HG02763 (cell line): ENCODE results near the gene ACOT11.

ENCODE experiments used
- ATAC-seq: cut with Tn5 transposase; IDR thresholded peaks from one replicate; pipeline ENCODE4 v1.9.1; 2021; ENCODE audit warnings: mild to moderate bottlenecking, moderate library complexity; ENCODE audit not compliant: unreplicated experiment

ACOT11 gene

GRCh38 chr1:54640863-54641836, 93.1 kb downstream of the ACOT11 start, which contains the start of gene MROH7:
TSS of gene MROH7 (plus strand) at chr1:54641786. CDS start at chr1:54652927, 11,141 bp downstream.
- no peak for ATAC-seq

GRCh38 chr1:54643736-54644135, 95.7 kb downstream of the ACOT11 start:
- ATAC-seq = no peak

GRCh38 chr1:54645806-54646676, 98.0 kb downstream of the ACOT11 start:
- ATAC-seq = no peak

GRCh38 chr1:54649130-54649898, 101.3 kb downstream of the ACOT11 start:
- no peak for ATAC-seq

GRCh38 chr1:54649921-54650320, 101.9 kb downstream of the ACOT11 start:
- no peak for ATAC-seq

- no peak for ATAC-seq
Measured at GRCh38 chr1:54650417-54650816, 102.4 kb downstream of the ACOT11 start.

- ATAC-seq = no peak
Measured at GRCh38 chr1:54651608-54652007, 103.6 kb downstream of the ACOT11 start.

- ATAC-seq = no peak
Measured at GRCh38 chr1:54652168-54652567, 104.1 kb downstream of the ACOT11 start.

- no peak for ATAC-seq
Measured at GRCh38 chr1:54653036-54653435, 105.0 kb downstream of the ACOT11 start.

- no peak for ATAC-seq
Measured at GRCh38 chr1:54658164-54658913, 110.3 kb downstream of the ACOT11 start.
